Activated B cell treated with CpG ODN at 0.5 μM for 24 hours (primary cell): ENCODE data around the gene LPGAT1. TPM values are rescaled to one million over a fixed set of nuclear protein-coding genes. Genes with fewer than 3 reads are reported as not detected.

Source experiments
- ATAC-seq: fragments of 200-7000 bp; cut with Tn5 transposase; one replicate; pipeline ENCODE4 v1.10.0; 2021; ENCODE audit warnings: low read depth, mild to moderate bottlenecking, moderate library complexity
- CTCF ChIA-PET: fragments of 350-600 bp; sonication (Branson Sonifier 250); formaldehyde crosslinking; loops from one replicate; lab custom pipeline; 2021; ENCODE audit warnings: antibody characterized with exemption; lab: Charles Lee
- POLR2A ChIA-PET: fragments of 350-600 bp; sonication (Branson Sonifier 250); formaldehyde crosslinking; loops from one replicate; lab custom pipeline; 2021; ENCODE audit warnings: antibody characterized with exemption; lab: Charles Lee
- DNase-seq: peaks from one replicate; pipeline ENCODE4 v3.0.0; 2022
- H3K27ac Mint-ChIP-seq: one replicate; pipeline ENCODE4 v1.8.0; 2020; ENCODE audit warnings: mixed read lengths
- H3K27me3 Mint-ChIP-seq: one replicate; pipeline ENCODE4 v1.8.0; 2021; ENCODE audit warnings: mixed read lengths
- H3K36me3 Mint-ChIP-seq: one replicate; pipeline ENCODE4 v1.8.0; 2021; ENCODE audit warnings: low read depth, mixed read lengths
- H3K4me1 Mint-ChIP-seq: one replicate; pipeline ENCODE4 v1.8.0; 2021; ENCODE audit warnings: mixed read lengths
- H3K4me3 Mint-ChIP-seq: one replicate; pipeline ENCODE4 v1.8.0; 2020; ENCODE audit warnings: mild to moderate bottlenecking, mixed read lengths
- H3K9me3 Mint-ChIP-seq: one replicate; pipeline ENCODE4 v1.8.0; 2020; ENCODE audit warnings: mixed read lengths
- intact Hi-C: fragments of 100-400 bp; cut with micrococcal nuclease; formaldehyde crosslinking; loops from one replicate; pipeline ENCODE4 v1.15.1; 2024
- total RNA-seq: library from RNA; stranded (reverse); gene quantifications from 2 replicates; pipeline ENCODE4 v1.2.3, GENCODE V29; 2022
- TF ChIP-seq, protein P1 (sequence below): fragments of 200-600 bp; IDR thresholded peaks from one replicate; pipeline ENCODE4 v1.8.0; 2022; ENCODE audit warnings: antibody characterized with exemption, mild to moderate bottlenecking

LPGAT1 gene
- total RNA-seq, 1 donor from 2014 or later: 43.6 TPM

GRCh38 chr1:211731456-211732292 lies 98.9 kb downstream of the LPGAT1 start:
- Mint-ChIP-seq H3K4me1 (peaks cover 3% of the 10 kb centered on the region), H3K27ac (no peak overlapping the region), H3K9me3 (no peaks in the 10 kb centered on the region), H3K36me3 (no peaks in the 10 kb centered on the region), H3K4me3 (no peak overlapping the region), H3K27me3 (no peaks in the 10 kb centered on the region)
- POLR2A ChIA-PET: interaction anchor here (0.6 kb wide), 1 partner anchor 17 kb away, joined by 3 read pairs; no protein-coding TSS in a partner anchor
- no peak for DNase-seq
- TF ChIP-seq, protein P1, sequence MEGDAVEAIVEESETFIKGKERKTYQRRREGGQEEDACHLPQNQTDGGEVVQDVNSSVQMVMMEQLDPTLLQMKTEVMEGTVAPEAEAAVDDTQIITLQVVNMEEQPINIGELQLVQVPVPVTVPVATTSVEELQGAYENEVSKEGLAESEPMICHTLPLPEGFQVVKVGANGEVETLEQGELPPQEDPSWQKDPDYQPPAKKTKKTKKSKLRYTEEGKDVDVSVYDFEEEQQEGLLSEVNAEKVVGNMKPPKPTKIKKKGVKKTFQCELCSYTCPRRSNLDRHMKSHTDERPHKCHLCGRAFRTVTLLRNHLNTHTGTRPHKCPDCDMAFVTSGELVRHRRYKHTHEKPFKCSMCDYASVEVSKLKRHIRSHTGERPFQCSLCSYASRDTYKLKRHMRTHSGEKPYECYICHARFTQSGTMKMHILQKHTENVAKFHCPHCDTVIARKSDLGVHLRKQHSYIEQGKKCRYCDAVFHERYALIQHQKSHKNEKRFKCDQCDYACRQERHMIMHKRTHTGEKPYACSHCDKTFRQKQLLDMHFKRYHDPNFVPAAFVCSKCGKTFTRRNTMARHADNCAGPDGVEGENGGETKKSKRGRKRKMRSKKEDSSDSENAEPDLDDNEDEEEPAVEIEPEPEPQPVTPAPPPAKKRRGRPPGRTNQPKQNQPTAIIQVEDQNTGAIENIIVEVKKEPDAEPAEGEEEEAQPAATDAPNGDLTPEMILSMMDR: no peak
- no peak for ATAC-seq
- CTCF ChIA-PET: no interaction called here
- intact Hi-C loops: no loop called here

- ChIA-PET POLR2A (no interaction called here), CTCF (no interaction called here)
- no peak for DNase-seq
- intact Hi-C loops: no loop called here
- H3K27ac Mint-ChIP-seq: no peak overlapping the region
- peaks cover 3% of the 10 kb centered on the region for H3K4me1 Mint-ChIP-seq
- no peak for ATAC-seq
- no peaks in the 10 kb centered on the region for H3K36me3 Mint-ChIP-seq
- H3K9me3 Mint-ChIP-seq: no peaks in the 10 kb centered on the region
- H3K4me3 Mint-ChIP-seq: no peak overlapping the region
- no peaks in the 10 kb centered on the region for H3K27me3 Mint-ChIP-seq
- TF ChIP-seq, protein P1: no peak
Observed at GRCh38 chr1:211730347-211730746, 100.2 kb downstream of the LPGAT1 start.

GRCh38 chr1:211729238-211729637 lies 101.3 kb downstream of the LPGAT1 start:
- H3K4me3 Mint-ChIP-seq: no peak overlapping the region
- H3K9me3 Mint-ChIP-seq: no peaks in the 10 kb centered on the region
- no peaks in the 10 kb centered on the region for H3K36me3 Mint-ChIP-seq
- ChIA-PET CTCF (no interaction called here), POLR2A (no interaction called here)
- intact Hi-C loops: no loop called here
- H3K4me1 Mint-ChIP-seq: peaks cover 3% of the 10 kb centered on the region
- H3K27ac Mint-ChIP-seq: no peak overlapping the region
- DNase-seq: no peak
- H3K27me3 Mint-ChIP-seq: no peaks in the 10 kb centered on the region
- no peak for ATAC-seq
- TF ChIP-seq, protein P1: no peak

GRCh38 chr1:211726467-211726995 lies 104.0 kb downstream of the LPGAT1 start:
- Mint-ChIP-seq H3K27ac (no peak overlapping the region), H3K4me3 (no peak overlapping the region), H3K9me3 (no peaks in the 10 kb centered on the region), H3K27me3 (peaks cover 5% of the 10 kb centered on the region), H3K36me3 (no peaks in the 10 kb centered on the region), H3K4me1 (no peaks in the 10 kb centered on the region)
- DNase-seq: no peak
- ATAC-seq: no peak
- TF ChIP-seq, protein P1: no peak
- ChIA-PET CTCF (no interaction called here), POLR2A (no interaction called here)
- intact Hi-C loops: no loop called here

GRCh38 chr1:211724687-211725196 lies 105.8 kb downstream of the LPGAT1 start:
- Mint-ChIP-seq H3K27ac (no peak overlapping the region), H3K27me3 (peaks cover 5% of the 10 kb centered on the region), H3K4me1 (no peaks in the 10 kb centered on the region), H3K36me3 (no peaks in the 10 kb centered on the region), H3K4me3 (no peak overlapping the region), H3K9me3 (peaks cover 2% of the 10 kb centered on the region)
- intact Hi-C loops: no loop called here
- no peak for DNase-seq
- TF ChIP-seq, protein P1: no peak
- CTCF ChIA-PET: interaction anchor here (0.7 kb wide), 1 partner anchor 27 kb away, joined by 3 read pairs; no protein-coding TSS in a partner anchor
- POLR2A ChIA-PET: no interaction called here
- no peak for ATAC-seq
